Activated naive CD4-positive, alpha-beta T cell treated with anti-CD3 and anti-CD28 coated beads, Interleukin-2, amount 10 ng/mL, durations not matched to agents 7 days and 5 days (primary cell): ENCODE data around the gene INS.

Source experiments
- CTCF ChIA-PET: fragments of 350-600 bp; sonication (Branson Sonifier 250); formaldehyde crosslinking; loops from one replicate; lab custom pipeline; 2021; ENCODE audit warnings: antibody characterized with exemption; lab: Charles Lee
- DNase-seq: peaks from one replicate; pipeline ENCODE4 v3.0.0-alpha.2; 2020
- H3K27ac Mint-ChIP-seq: one replicate; pipeline ENCODE4 v1.8.0; 2021; ENCODE audit warnings: mild to moderate bottlenecking, moderate library complexity, mixed read lengths
- H3K27me3 Mint-ChIP-seq: one replicate; pipeline ENCODE4 v1.8.0; 2021; ENCODE audit warnings: mild to moderate bottlenecking, mixed read lengths
- H3K36me3 Mint-ChIP-seq: one replicate; pipeline ENCODE4 v1.8.0; 2021; ENCODE audit warnings: mixed read lengths
- H3K4me1 Mint-ChIP-seq: one replicate; pipeline ENCODE4 v1.8.0; 2021; ENCODE audit warnings: mixed read lengths
- H3K4me3 Mint-ChIP-seq: one replicate; pipeline ENCODE4 v1.8.0; 2021; ENCODE audit warnings: mild to moderate bottlenecking, moderate library complexity, mixed read lengths
- H3K9me3 Mint-ChIP-seq: one replicate; pipeline ENCODE4 v1.8.0; 2021; ENCODE audit warnings: mixed read lengths

INS gene

DNA sequence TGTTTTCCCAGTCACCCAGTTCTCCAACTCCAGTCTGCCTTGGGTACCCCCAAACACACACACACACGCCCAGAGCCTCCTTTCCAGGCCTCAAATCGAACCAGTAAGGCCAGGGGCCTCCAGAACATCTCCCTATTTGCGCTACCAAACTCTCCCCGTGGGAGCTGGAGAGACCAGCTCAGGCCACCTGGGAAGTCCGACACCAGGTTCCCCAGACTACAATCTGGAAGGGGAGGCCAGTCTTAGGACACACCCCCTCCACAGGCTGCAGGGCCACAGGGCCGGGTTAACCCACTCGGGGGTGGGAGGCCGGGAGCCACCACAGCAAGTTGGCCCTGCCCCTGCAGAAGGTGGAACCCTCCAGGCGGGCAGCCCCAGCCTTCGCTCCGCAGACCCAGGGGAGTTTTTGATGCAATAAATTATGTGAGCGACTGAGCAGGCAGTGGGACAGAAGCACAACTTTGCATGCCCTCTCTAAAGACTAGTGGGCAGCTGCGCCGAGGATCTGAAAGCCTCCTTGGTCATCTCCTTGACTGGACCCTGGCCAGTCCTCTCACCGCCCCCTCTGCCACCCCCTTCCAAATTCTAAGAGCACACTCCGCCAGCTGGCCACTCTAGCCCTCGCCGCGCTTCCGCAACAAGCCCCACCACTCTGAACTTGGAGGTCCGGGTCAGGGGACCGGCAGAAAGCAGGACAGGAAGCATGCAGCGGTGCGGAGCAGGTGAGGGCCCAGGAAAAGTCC is 24.6 kb downstream of the INS start:
- Mint-ChIP-seq H3K27me3 (peaks cover 98% of the 10 kb centered on the region), H3K4me1 (peaks cover 2% of the 10 kb centered on the region), H3K36me3 (no peaks in the 10 kb centered on the region), H3K9me3 (peaks cover 5% of the 10 kb centered on the region), H3K27ac (no peak overlapping the region), H3K4me3 (no peak overlapping the region)
- no peak for DNase-seq
- CTCF ChIA-PET = interaction anchor here (0.8 to 1.4 kb wide), 2 partner anchors 15 to 16 kb away, joined by 3 read pairs; no protein-coding TSS in a partner anchor

- Mint-ChIP-seq H3K9me3 (peaks cover 11% of the 10 kb centered on the region), H3K36me3 (no peaks in the 10 kb centered on the region), H3K4me1 (peaks cover 2% of the 10 kb centered on the region), H3K27me3 (peaks cover 98% of the 10 kb centered on the region), H3K27ac (no peak overlapping the region), H3K4me3 (no peak overlapping the region)
- no peak for DNase-seq
- CTCF ChIA-PET = interaction anchor here (0.8 to 1.4 kb wide), 2 partner anchors 15 to 17 kb away, joined by 3 read pairs; no protein-coding TSS in a partner anchor
Measured at GRCh38 chr11:2135648-2136201, 25.3 kb downstream of the INS start.

DNA sequence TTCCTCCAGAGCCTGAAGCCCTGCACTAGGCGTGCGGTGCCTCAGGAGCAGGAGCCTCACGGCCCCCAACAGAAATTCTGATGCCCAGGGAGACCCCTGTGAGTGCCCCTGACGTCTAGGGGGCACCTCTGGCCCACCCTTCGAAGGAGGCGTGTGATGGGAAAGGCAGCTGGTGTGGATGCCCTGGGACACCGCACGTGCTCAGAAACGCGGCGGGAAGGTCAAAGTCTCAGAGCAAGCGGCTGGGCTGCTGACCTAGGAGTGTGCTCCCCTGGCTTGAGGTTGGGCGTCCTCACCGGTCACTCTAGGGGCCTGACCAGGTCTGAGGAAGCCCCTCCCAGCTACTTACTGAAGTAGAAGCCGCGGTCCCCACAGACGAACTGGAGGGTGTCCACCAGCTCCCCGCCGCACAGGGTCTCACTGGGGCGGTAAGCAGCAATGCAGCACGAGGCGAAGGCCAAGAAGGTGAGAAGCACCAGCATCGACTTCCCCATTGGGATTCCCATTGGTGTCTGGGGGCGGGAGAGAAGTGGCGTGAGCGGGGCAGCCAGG is 25.9 kb downstream of the INS start:
- no peaks in the 10 kb centered on the region for H3K36me3 Mint-ChIP-seq
- CTCF ChIA-PET = no interaction called here
- peaks cover 92% of the 10 kb centered on the region for H3K27me3 Mint-ChIP-seq
- no peak for DNase-seq
- peaks cover 2% of the 10 kb centered on the region for H3K4me1 Mint-ChIP-seq
- peaks cover 11% of the 10 kb centered on the region for H3K9me3 Mint-ChIP-seq
- H3K27ac Mint-ChIP-seq = no peak overlapping the region
- no peak overlapping the region for H3K4me3 Mint-ChIP-seq

DNA sequence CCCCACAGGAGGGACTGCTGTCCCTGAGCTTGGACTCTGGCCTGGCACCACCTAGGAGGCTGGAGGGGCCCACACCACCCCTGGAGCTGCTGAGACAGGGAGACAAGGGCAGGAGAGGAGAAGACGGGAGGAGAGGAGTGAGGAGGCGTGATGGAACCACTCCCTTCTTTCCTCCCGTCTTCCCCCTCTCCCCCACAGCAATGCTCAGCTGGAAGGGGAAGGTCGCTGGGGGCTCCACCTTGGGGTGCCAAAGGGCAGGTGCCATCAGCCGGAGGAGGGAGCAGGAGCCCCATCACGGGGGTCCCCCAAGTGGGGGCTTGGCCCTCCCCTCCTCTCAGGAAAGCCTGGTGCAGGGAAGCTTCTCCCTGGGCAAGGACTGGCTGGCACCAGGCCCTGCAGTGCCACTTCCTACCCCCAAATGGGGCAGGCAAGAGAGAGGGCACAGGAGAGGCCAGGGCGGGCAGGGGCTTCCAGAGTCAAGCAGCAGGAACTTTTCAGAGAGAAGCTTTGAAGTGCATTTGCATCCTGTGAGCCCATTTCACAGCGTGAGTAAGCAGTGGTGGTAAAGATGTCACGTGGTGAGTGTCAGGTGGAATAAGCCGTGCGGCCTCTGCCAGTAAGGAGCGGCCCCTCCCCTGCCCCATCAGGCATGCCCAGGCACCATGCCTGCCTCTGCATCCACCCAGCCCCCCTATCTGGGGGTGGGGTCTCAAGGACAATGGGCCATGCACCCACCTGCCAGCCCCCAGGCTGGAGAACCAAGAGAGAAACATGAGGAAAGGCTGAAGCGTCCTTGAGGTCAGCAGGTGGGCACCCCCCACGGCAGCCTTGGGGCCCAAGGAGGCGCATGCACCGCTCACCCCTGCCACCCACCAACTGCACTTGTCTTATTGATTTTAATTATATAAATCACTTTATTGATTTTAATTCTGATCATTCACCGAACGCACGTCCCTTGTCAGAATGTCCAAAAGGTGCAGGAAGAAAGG is 26.7 kb downstream of the INS start:
- H3K36me3 Mint-ChIP-seq = no peaks in the 10 kb centered on the region
- H3K4me3 Mint-ChIP-seq = no peak overlapping the region
- peaks cover 11% of the 10 kb centered on the region for H3K9me3 Mint-ChIP-seq
- CTCF ChIA-PET = interaction anchor here (1.4 kb wide), 1 partner anchor 17 kb away, joined by 6 read pairs; no protein-coding TSS in a partner anchor
- no peak for DNase-seq
- H3K4me1 Mint-ChIP-seq = peaks cover 2% of the 10 kb centered on the region
- H3K27ac Mint-ChIP-seq = no peak overlapping the region
- H3K27me3 Mint-ChIP-seq = peaks cover 85% of the 10 kb centered on the region

- Mint-ChIP-seq H3K9me3 (peaks cover 11% of the 10 kb centered on the region), H3K36me3 (no peaks in the 10 kb centered on the region), H3K27ac (no peak overlapping the region), H3K4me1 (peaks cover 1% of the 10 kb centered on the region), H3K4me3 (no peak overlapping the region), H3K27me3 (peaks cover 84% of the 10 kb centered on the region)
- CTCF ChIA-PET = interaction anchor here (1.4 kb wide), 1 partner anchor 18 kb away, joined by 6 read pairs; no protein-coding TSS in a partner anchor
- no peak for DNase-seq
Measured at GRCh38 chr11:2133241-2134021, 27.6 kb downstream of the INS start.

GRCh38 chr11:2132874-2133240 is 28.2 kb downstream of the INS start:
- no peak overlapping the region for H3K27ac Mint-ChIP-seq
- no peak overlapping the region for H3K4me3 Mint-ChIP-seq
- H3K36me3 Mint-ChIP-seq = no peaks in the 10 kb centered on the region
- DNase-seq = no peak
- peaks cover 79% of the 10 kb centered on the region for H3K27me3 Mint-ChIP-seq
- no peaks in the 10 kb centered on the region for H3K4me1 Mint-ChIP-seq
- H3K9me3 Mint-ChIP-seq = peaks cover 11% of the 10 kb centered on the region
- CTCF ChIA-PET = interaction anchor here (1.4 kb wide), 1 partner anchor 18 kb away, joined by 6 read pairs; no protein-coding TSS in a partner anchor

DNA sequence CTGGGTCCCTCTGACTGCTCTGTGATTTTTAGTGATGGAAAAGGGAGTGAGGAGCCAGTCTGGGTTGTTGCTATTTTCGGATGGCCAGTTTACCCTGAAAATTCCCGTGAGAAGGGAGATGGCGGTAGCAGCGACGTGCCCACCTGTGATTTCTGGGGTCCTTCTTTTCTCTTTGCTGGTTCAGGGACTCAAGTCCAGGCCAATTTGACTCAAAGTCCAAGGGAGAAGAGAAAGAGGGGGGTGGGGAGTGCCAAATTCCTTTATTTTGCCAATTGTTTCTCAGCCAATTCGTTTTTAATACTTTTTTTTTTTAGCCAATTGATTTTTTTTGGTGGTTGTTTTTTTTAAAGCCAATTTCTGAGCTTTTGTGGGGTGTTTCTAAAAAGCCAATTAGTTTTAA is 28.8 kb downstream of the INS start:
- Mint-ChIP-seq H3K27ac (no peak overlapping the region), H3K27me3 (peaks cover 75% of the 10 kb centered on the region), H3K36me3 (no peaks in the 10 kb centered on the region), H3K9me3 (peaks cover 11% of the 10 kb centered on the region), H3K4me3 (no peak overlapping the region), H3K4me1 (no peaks in the 10 kb centered on the region)
- CTCF ChIA-PET = no interaction called here
- DNase-seq = no peak

GRCh38 chr11:2131371-2132236 is 29.4 kb downstream of the INS start:
- H3K27ac Mint-ChIP-seq = no peak overlapping the region
- peaks cover 70% of the 10 kb centered on the region for H3K27me3 Mint-ChIP-seq
- no peak overlapping the region for H3K4me3 Mint-ChIP-seq

DNA sequence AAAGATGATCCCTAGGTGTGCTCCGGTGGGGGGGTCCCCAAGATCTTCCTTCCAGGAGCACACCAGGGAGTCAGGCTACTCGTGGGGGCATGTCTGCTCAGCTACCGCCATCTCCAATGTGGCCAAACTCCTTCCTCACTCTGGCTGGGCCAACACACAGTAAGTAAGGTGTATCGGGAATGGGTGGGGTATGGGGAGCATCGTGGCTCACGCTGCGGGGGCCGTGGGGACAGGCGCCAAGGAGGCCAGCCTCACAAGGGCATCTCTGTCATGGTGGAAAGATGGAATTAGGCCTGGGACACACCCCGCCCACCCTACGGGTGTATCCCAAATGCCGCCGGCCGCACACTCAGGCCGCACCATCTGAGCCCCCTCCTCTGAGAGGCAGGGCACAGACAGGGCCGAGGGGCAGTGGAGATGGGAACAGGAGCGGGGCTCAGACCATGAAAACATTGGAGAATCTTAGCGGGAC is 30.1 kb downstream of the INS start:
- Mint-ChIP-seq H3K27me3 (peaks cover 63% of the 10 kb centered on the region), H3K4me3 (no peak overlapping the region), H3K4me1 (no peaks in the 10 kb centered on the region), H3K36me3 (no peaks in the 10 kb centered on the region), H3K9me3 (peaks cover 11% of the 10 kb centered on the region), H3K27ac (peak overlapping the region; percentile 19)
- no peak for DNase-seq
- CTCF ChIA-PET = no interaction called here

More at GRCh38 chr11:2131371-2132236, 29.4 kb downstream of the INS start:
- CTCF ChIA-PET = no interaction called here
- DNase-seq = no peak
- Mint-ChIP-seq H3K36me3 (no peaks in the 10 kb centered on the region), H3K4me1 (no peaks in the 10 kb centered on the region), H3K9me3 (peaks cover 11% of the 10 kb centered on the region)

DNA sequence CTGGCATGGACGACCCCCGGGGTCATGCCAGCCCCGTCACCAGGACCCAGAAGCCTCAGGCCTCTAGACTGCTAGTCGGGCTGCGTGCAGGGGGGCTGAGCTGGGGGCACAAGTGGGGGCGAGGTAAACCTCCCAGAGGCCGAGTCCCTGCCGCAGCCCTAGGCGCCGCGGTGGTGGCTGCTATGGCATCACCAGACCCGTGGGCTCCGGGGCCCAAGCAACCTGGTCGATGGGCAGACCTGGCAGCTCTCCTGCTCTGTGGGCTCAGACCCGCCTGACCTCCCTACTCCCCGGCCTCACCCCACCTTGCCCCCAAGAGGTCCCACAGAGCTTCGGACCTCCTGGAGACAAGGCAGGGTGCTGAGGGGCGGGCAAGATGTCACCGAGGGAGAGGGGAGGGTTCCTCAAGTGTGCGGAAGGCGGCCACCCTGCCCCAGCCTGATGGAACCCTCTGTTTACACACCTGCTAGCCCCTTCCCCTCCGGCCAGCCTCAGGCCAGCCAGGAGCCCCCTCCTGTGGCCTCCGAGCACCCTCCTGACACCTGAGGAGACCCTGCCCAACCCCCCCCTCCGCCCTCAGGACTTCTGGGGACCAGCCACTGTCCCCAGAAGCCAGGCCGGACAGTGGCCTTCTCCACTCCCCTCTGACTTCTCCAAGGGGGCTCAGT is 31.2 kb downstream of the INS start:
- Mint-ChIP-seq H3K27me3 (peaks cover 52% of the 10 kb centered on the region), H3K4me3 (no peak overlapping the region), H3K27ac (no peak overlapping the region), H3K4me1 (no peaks in the 10 kb centered on the region), H3K9me3 (peaks cover 11% of the 10 kb centered on the region), H3K36me3 (no peaks in the 10 kb centered on the region)
- CTCF ChIA-PET = no interaction called here
- DNase-seq = no peak

DNA sequence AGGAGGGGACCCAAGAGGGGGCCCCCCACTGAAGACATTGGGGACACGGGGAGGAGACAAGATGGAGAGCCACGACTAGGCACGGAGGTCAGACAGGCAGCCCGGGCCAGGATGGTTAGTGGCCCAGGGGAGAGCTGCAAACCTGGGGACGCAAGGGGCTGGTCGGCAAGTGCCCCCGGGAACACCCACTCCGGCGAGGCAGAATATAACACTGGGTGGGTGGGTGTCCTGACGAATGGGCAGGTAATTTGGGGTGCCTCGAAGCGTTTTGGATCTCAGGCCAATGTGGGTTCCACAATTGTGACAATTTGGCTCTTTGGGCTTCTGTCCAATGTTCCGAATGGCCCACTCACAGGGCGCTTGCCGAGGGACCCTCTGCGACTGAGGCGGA is 31.7 kb downstream of the INS start:
- DNase-seq = no peak
- Mint-ChIP-seq H3K9me3 (peaks cover 11% of the 10 kb centered on the region), H3K36me3 (no peaks in the 10 kb centered on the region), H3K4me1 (no peaks in the 10 kb centered on the region), H3K27ac (no peak overlapping the region), H3K27me3 (peaks cover 47% of the 10 kb centered on the region), H3K4me3 (no peak overlapping the region)
- CTCF ChIA-PET = no interaction called here
